ENCODE data around the gene PLB1. TPM values are rescaled to one million over a fixed set of nuclear protein-coding genes. Genes with fewer than 3 reads are reported as not detected.

PLB1 gene
- total and polyA plus RNA-seq, 2 experiments from 2014 or later = 0.06 to 0.21 TPM

DNA sequence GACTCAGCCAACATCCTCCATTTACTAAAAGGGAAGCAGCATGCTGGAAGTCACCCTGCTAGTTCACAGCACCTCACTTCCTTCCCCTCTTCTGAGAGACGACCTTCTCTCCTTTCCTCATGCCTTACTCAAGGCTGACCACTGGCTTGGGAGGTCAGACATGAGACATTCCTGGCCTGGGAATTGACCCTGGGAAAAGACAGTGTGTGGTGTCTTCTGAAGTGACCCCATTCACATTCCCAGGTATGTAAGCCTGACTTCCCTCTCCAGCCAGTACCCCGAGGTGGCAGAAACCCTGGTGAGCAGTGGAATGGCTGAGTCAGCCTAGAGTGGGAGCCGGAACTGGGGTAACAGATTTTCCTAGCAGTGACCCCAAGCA is 92.4 kb downstream of the PLB1 start:
- no peaks in the 10 kb centered on the region for H3K79me2 ChIP-seq (replicated peaks; ENCODE audit: insufficient read depth)
- H2AFZ ChIP-seq = no peak overlapping the region
- no peak for ATAC-seq
- no peak overlapping the region for H3K27ac Mint-ChIP-seq
- H3K36me3 Mint-ChIP-seq (ENCODE audit: low read depth) = no peaks in the 10 kb centered on the region
- H3K4me1 ChIP-seq (ENCODE audit: insufficient read depth) = no peaks in the 10 kb centered on the region; the same call in 1 of the 2 replicates
- no peaks in the 10 kb centered on the region for H3F3A ChIP-seq (replicated peaks; ENCODE audit: low read depth)
- no peaks in the 10 kb centered on the region for H3K9me3 Mint-ChIP-seq
- H3K27ac ChIP-seq (ENCODE audit: low read depth) = no peak overlapping the region
- H3K36me3 ChIP-seq (ENCODE audit: insufficient read depth) = no peaks in the 10 kb centered on the region
- H3K4me3 ChIP-seq = no peak overlapping the region
- H3K27me3 Mint-ChIP-seq (ENCODE audit: insufficient read depth, low read depth, poor library complexity) = peaks cover 13% of the 10 kb centered on the region
- no peaks in the 10 kb centered on the region; the same call in 1 of the 2 replicates for H4K20me1 ChIP-seq (replicated peaks; ENCODE audit: insufficient read depth)
- DNase-seq (ENCODE audit: low spot score) = no peak
- H3K9me2 ChIP-seq (ENCODE audit: insufficient read depth) = no peaks in the 10 kb centered on the region
- H3K27me3 ChIP-seq (ENCODE audit: insufficient read depth) = no peaks in the 10 kb centered on the region
- no peak for TF ChIP-seq ZNF114 (CRISPR knock-in tag; IDR thresholded peaks at IDR 0.05)
- no peak for TF ChIP-seq JUNB (IDR thresholded peaks at IDR 0.05; ENCODE audit: unreplicated experiment)
- TF ChIP-seq STAT1 (IDR thresholded peaks at IDR 0.05; ENCODE audit: unreplicated experiment) = no peak
- TF ChIP-seq, protein P1, sequence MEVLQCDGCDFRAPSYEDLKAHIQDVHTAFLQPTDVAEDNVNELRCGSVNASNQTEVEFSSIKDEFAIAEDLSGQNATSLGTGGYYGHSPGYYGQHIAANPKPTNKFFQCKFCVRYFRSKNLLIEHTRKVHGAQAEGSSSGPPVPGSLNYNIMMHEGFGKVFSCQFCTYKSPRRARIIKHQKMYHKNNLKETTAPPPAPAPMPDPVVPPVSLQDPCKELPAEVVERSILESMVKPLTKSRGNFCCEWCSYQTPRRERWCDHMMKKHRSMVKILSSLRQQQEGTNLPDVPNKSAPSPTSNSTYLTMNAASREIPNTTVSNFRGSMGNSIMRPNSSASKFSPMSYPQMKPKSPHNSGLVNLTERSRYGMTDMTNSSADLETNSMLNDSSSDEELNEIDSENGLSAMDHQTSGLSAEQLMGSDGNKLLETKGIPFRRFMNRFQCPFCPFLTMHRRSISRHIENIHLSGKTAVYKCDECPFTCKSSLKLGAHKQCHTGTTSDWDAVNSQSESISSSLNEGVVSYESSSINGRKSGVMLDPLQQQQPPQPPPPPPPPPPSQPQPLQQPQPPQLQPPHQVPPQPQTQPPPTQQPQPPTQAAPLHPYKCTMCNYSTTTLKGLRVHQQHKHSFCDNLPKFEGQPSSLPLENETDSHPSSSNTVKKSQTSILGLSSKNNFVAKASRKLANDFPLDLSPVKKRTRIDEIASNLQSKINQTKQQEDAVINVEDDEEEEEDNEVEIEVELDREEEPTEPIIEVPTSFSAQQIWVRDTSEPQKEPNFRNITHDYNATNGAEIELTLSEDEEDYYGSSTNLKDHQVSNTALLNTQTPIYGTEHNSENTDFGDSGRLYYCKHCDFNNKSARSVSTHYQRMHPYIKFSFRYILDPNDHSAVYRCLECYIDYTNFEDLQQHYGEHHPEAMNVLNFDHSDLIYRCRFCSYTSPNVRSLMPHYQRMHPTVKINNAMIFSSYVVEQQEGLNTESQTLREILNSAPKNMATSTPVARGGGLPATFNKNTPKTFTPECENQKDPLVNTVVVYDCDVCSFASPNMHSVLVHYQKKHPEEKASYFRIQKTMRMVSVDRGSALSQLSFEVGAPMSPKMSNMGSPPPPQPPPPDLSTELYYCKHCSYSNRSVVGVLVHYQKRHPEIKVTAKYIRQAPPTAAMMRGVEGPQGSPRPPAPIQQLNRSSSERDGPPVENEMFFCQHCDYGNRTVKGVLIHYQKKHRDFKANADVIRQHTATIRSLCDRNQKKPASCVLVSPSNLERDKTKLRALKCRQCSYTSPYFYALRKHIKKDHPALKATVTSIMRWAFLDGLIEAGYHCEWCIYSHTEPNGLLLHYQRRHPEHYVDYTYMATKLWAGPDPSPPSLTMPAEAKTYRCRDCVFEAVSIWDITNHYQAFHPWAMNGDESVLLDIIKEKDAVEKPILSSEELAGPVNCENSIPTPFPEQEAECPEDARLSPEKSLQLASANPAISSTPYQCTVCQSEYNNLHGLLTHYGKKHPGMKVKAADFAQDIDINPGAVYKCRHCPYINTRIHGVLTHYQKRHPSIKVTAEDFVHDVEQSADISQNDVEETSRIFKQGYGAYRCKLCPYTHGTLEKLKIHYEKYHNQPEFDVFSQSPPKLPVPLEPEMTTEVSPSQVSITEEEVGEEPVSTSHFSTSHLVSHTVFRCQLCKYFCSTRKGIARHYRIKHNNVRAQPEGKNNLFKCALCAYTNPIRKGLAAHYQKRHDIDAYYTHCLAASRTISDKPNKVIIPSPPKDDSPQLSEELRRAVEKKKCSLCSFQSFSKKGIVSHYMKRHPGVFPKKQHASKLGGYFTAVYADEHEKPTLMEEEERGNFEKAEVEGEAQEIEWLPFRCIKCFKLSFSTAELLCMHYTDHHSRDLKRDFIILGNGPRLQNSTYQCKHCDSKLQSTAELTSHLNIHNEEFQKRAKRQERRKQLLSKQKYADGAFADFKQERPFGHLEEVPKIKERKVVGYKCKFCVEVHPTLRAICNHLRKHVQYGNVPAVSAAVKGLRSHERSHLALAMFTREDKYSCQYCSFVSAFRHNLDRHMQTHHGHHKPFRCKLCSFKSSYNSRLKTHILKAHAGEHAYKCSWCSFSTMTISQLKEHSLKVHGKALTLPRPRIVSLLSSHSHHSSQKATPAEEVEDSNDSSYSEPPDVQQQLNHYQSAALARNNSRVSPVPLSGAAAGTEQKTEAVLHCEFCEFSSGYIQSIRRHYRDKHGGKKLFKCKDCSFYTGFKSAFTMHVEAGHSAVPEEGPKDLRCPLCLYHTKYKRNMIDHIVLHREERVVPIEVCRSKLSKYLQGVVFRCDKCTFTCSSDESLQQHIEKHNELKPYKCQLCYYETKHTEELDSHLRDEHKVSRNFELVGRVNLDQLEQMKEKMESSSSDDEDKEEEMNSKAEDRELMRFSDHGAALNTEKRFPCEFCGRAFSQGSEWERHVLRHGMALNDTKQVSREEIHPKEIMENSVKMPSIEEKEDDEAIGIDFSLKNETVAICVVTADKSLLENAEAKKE (CRISPR knock-in tag; IDR thresholded peaks at IDR 0.05) = no peak
- no peak for TF ChIP-seq NANOG (IDR thresholded peaks at IDR 0.05; ENCODE audit: borderline replicate concordance)
- no peak for TF ChIP-seq POLR2AphosphoS5 (IDR thresholded peaks at IDR 0.05; ENCODE audit: low read depth)
- no peak for TF ChIP-seq ZNF331 (CRISPR knock-in tag; IDR thresholded peaks at IDR 0.05; ENCODE audit: low read depth)
- TF ChIP-seq CREB1 (CRISPR knock-in tag; IDR thresholded peaks at IDR 0.05; ENCODE audit: low read depth) = no peak
- TF ChIP-seq, protein P2, sequence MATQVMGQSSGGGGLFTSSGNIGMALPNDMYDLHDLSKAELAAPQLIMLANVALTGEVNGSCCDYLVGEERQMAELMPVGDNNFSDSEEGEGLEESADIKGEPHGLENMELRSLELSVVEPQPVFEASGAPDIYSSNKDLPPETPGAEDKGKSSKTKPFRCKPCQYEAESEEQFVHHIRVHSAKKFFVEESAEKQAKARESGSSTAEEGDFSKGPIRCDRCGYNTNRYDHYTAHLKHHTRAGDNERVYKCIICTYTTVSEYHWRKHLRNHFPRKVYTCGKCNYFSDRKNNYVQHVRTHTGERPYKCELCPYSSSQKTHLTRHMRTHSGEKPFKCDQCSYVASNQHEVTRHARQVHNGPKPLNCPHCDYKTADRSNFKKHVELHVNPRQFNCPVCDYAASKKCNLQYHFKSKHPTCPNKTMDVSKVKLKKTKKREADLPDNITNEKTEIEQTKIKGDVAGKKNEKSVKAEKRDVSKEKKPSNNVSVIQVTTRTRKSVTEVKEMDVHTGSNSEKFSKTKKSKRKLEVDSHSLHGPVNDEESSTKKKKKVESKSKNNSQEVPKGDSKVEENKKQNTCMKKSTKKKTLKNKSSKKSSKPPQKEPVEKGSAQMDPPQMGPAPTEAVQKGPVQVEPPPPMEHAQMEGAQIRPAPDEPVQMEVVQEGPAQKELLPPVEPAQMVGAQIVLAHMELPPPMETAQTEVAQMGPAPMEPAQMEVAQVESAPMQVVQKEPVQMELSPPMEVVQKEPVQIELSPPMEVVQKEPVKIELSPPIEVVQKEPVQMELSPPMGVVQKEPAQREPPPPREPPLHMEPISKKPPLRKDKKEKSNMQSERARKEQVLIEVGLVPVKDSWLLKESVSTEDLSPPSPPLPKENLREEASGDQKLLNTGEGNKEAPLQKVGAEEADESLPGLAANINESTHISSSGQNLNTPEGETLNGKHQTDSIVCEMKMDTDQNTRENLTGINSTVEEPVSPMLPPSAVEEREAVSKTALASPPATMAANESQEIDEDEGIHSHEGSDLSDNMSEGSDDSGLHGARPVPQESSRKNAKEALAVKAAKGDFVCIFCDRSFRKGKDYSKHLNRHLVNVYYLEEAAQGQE (IDR thresholded peaks at IDR 0.05; ENCODE audit: unreplicated experiment) = no peak
- no peak for TF ChIP-seq EZH2phosphoT487 (IDR thresholded peaks at IDR 0.05; ENCODE audit: unreplicated experiment)
- no peak for TF ChIP-seq EZH2 (IDR thresholded peaks at IDR 0.05; ENCODE audit: low read depth, unreplicated experiment)
- TF ChIP-seq, protein P3, sequence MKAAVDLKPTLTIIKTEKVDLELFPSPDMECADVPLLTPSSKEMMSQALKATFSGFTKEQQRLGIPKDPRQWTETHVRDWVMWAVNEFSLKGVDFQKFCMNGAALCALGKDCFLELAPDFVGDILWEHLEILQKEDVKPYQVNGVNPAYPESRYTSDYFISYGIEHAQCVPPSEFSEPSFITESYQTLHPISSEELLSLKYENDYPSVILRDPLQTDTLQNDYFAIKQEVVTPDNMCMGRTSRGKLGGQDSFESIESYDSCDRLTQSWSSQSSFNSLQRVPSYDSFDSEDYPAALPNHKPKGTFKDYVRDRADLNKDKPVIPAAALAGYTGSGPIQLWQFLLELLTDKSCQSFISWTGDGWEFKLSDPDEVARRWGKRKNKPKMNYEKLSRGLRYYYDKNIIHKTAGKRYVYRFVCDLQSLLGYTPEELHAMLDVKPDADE (IDR thresholded peaks at IDR 0.05) = no peak
- TF ChIP-seq, protein P4, sequence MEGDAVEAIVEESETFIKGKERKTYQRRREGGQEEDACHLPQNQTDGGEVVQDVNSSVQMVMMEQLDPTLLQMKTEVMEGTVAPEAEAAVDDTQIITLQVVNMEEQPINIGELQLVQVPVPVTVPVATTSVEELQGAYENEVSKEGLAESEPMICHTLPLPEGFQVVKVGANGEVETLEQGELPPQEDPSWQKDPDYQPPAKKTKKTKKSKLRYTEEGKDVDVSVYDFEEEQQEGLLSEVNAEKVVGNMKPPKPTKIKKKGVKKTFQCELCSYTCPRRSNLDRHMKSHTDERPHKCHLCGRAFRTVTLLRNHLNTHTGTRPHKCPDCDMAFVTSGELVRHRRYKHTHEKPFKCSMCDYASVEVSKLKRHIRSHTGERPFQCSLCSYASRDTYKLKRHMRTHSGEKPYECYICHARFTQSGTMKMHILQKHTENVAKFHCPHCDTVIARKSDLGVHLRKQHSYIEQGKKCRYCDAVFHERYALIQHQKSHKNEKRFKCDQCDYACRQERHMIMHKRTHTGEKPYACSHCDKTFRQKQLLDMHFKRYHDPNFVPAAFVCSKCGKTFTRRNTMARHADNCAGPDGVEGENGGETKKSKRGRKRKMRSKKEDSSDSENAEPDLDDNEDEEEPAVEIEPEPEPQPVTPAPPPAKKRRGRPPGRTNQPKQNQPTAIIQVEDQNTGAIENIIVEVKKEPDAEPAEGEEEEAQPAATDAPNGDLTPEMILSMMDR (conservative IDR thresholded peaks at IDR 0.05; ENCODE audit: low read depth in 2 of 2) = no peak
- peaks cover 17% of the 10 kb centered on the region; the same call in 2 of the 3 replicates for H3K4me1 Mint-ChIP-seq
- no peak overlapping the region for H3K4me3 Mint-ChIP-seq
- H3K4me2 ChIP-seq = no peak overlapping the region
